ENCODE data around the gene HSD3B1. TPM values are rescaled to one million over a fixed set of nuclear protein-coding genes. Genes with fewer than 3 reads are reported as not detected.

HSD3B1 gene
- total and polyA plus RNA-seq, 9 donors = 0.06 to 69.2 TPM; not detected in 7

GRCh38 chr1:119532324-119532910, 25.4 kb downstream of the HSD3B1 start:
- Histone ChIP-seq H3K4me3 (no peak overlapping the region), H3K4me1 (ENCODE audit: insufficient read depth) (no peaks in the 10 kb centered on the region), H3K36me3 (no peaks in the 10 kb centered on the region), H3K9me3 (peaks cover 0 to 2% of the 10 kb centered on the region in 2 donors), H3K27ac (no peak overlapping the region), H3K27me3 (no peaks in the 10 kb centered on the region)
- 83 to 91% (median 88%) methylated on average over 5 of the region's 5 CpGs for WGBS, 3 donors
- no peak for TF ChIP-seq CTCF (IDR thresholded peaks at IDR 0.05)
- TF ChIP-seq POLR2A (IDR thresholded peaks at IDR 0.05) = no peak
- no peak for TF ChIP-seq EP300 (IDR thresholded peaks at IDR 0.05)
- DNase-seq = no peak
- intact Hi-C loops (cut with DNase I) = no loop called here

GRCh38 chr1:119535381-119535780, 28.4 kb downstream of the HSD3B1 start:
- Histone ChIP-seq H3K9me3 (peaks cover 0 to 2% of the 10 kb centered on the region in 2 donors), H3K27me3 (no peaks in the 10 kb centered on the region), H3K27ac (no peak overlapping the region), H3K4me3 (no peak overlapping the region), H3K36me3 (no peaks in the 10 kb centered on the region), H3K4me1 (ENCODE audit: insufficient read depth) (peaks cover 2% of the 10 kb centered on the region)
- TF ChIP-seq EP300 (IDR thresholded peaks at IDR 0.05) (no peak), CTCF (IDR thresholded peaks at IDR 0.05) (no peak), POLR2A (IDR thresholded peaks at IDR 0.05) (no peak)
- 55 to 80% (median 67%) methylated on average over 1 of the region's 1 CpG for WGBS, 3 donors
- intact Hi-C loops (cut with DNase I) = no loop called here
- no peak for DNase-seq

GRCh38 chr1:119537966-119538365, 31.0 kb downstream of the HSD3B1 start:
- Histone ChIP-seq H3K27ac (no peak overlapping the region), H3K4me1 (ENCODE audit: insufficient read depth) (peaks cover 3% of the 10 kb centered on the region), H3K4me3 (no peak overlapping the region), H3K9me3 (peaks cover 0 to 2% of the 10 kb centered on the region in 2 donors), H3K36me3 (no peaks in the 10 kb centered on the region), H3K27me3 (no peaks in the 10 kb centered on the region)
- no peak for DNase-seq
- no peak for TF ChIP-seq POLR2A (IDR thresholded peaks at IDR 0.05)
- no peak for TF ChIP-seq EP300 (IDR thresholded peaks at IDR 0.05)
- TF ChIP-seq CTCF (IDR thresholded peaks at IDR 0.05) = no peak
- WGBS, 3 donors = 77 to 90% (median 78%) methylated on average over 3 of the region's 3 CpGs
- intact Hi-C loops (cut with DNase I) = no loop called here

- H3K27me3 ChIP-seq = no peaks in the 10 kb centered on the region
- H3K4me1 ChIP-seq (ENCODE audit: insufficient read depth) = peaks cover 3% of the 10 kb centered on the region
- H3K9me3 ChIP-seq = no peaks in the 10 kb centered on the region
- intact Hi-C loops (cut with DNase I) = no loop called here
- H3K27ac ChIP-seq = no peak overlapping the region
- no peak overlapping the region for H3K4me3 ChIP-seq
- no peak for DNase-seq
- TF ChIP-seq CTCF (IDR thresholded peaks at IDR 0.05) (no peak), POLR2A (IDR thresholded peaks at IDR 0.05) (no peak), EP300 (IDR thresholded peaks at IDR 0.05) (no peak)
- no peaks in the 10 kb centered on the region for H3K36me3 ChIP-seq
Measured at GRCh38 chr1:119539636-119540035, 32.6 kb downstream of the HSD3B1 start.
